IMR-90 (cell line): ENCODE measurements around the gene NMS. TPM values are rescaled to one million over a fixed set of nuclear protein-coding genes. Genes with fewer than 3 reads are reported as not detected.

ENCODE experiments used
- ATAC-seq: fragments of 200-7000 bp; cut with Tn5 transposase; 2 replicates; pipeline ENCODE4 v1.9.1; 2020; ENCODE audit warnings: low read depth, mild to moderate bottlenecking, moderate library complexity
- BruUV-seq: library from RNA; stranded (reverse); fragments of 400-500 nt; replicated peaks from 2 replicates; lab custom pipeline; 2021; lab: Mats Ljungman, UMichigan
- CTCF ChIA-PET: fragments of 300-600 bp; formaldehyde crosslinking; extraction: SDS; loops from one replicate; lab custom pipeline; 2021; ENCODE audit warnings: antibody characterized with exemption; lab: Yijun Ruan, JAX
- POLR2A ChIA-PET: fragments of 300-600 bp; sonication (Branson Sonifier 250); formaldehyde crosslinking; loops from one replicate; lab custom pipeline; 2022; ENCODE audit warnings: antibody characterized with exemption; ENCODE audit not compliant: unreplicated experiment; lab: Charles Lee
- DNase-seq: peaks from one replicate; pipeline ENCODE4 v3.0.0; 2013
- H2AFZ ChIP-seq: replicated peaks from 2 replicates; pipeline ENCODE3; 2013; ENCODE audit warnings: low read length, mild to moderate bottlenecking; ENCODE audit not compliant: poor library complexity
- H2AK5ac ChIP-seq: 2 replicates; pipeline ENCODE4 v1.6.1; 2013; ENCODE audit warnings: low read depth, low read length, inconsistent platforms
- H2AK9ac ChIP-seq: replicated peaks from 2 replicates; pipeline ENCODE3; 2013; ENCODE audit warnings: mild to moderate bottlenecking, low read depth, low read length, moderate library complexity; ENCODE audit not compliant: poor library complexity
- H2BK120ac ChIP-seq: 2 replicates; pipeline ENCODE4 v1.6.1; 2013; ENCODE audit warnings: low read depth, low read length, inconsistent platforms
- H2BK15ac ChIP-seq: 3 replicates; pipeline ENCODE4 v1.6.1; 2013; ENCODE audit warnings: low read depth, low read length, inconsistent platforms
- H2BK20ac ChIP-seq: 2 replicates; pipeline ENCODE4 v1.6.1; 2013; ENCODE audit warnings: low read depth, mild to moderate bottlenecking, inconsistent platforms, low read length, moderate library complexity
- H2BK5ac ChIP-seq: 2 replicates; pipeline ENCODE4 v1.6.1; 2013; ENCODE audit warnings: mild to moderate bottlenecking, low read depth, low read length, inconsistent platforms; ENCODE audit not compliant: poor library complexity, severe bottlenecking
- H3K14ac ChIP-seq: replicated peaks from 2 replicates; pipeline ENCODE4 v1.6.1; 2013; ENCODE audit warnings: low read depth, low read length, inconsistent platforms
- H3K18ac ChIP-seq: 2 replicates; pipeline ENCODE4 v1.6.1; 2013; ENCODE audit warnings: low read depth, low read length, control low read depth
- H3K23ac ChIP-seq: 2 replicates; pipeline ENCODE4 v1.6.1; 2013; ENCODE audit warnings: low read depth, low read length, inconsistent platforms
- H3K27ac ChIP-seq: 2 replicates; pipeline ENCODE4 v1.5.1; 2013; ENCODE audit warnings: mild to moderate bottlenecking, control low read depth, low read length; ENCODE audit not compliant: insufficient read depth
- H3K27me3 ChIP-seq: 2 replicates; pipeline ENCODE4 v1.6.1; 2013; ENCODE audit warnings: low read length; ENCODE audit not compliant: control insufficient read depth, insufficient read depth
- H3K36me3 ChIP-seq: 2 replicates; pipeline ENCODE4 v1.6.1; 2013; ENCODE audit warnings: low read length, mixed read lengths; ENCODE audit not compliant: control insufficient read depth, insufficient read depth
- H3K4ac ChIP-seq: 2 replicates; pipeline ENCODE4 v1.6.1; 2013; ENCODE audit warnings: low read depth, low read length, inconsistent platforms
- H3K4me1 ChIP-seq: 2 replicates; pipeline ENCODE4 v1.6.1; 2013; ENCODE audit warnings: low read length, mixed read lengths; ENCODE audit not compliant: control insufficient read depth, insufficient read depth
- H3K4me2 ChIP-seq: 2 replicates; pipeline ENCODE4 v1.6.1; 2013; ENCODE audit warnings: low read depth, mild to moderate bottlenecking, control low read depth, low read length, moderate library complexity
- H3K4me3 ChIP-seq: 2 replicates; pipeline ENCODE4 v1.5.1; 2013; ENCODE audit warnings: low read depth, mild to moderate bottlenecking, control low read depth, low read length, moderate library complexity; ENCODE audit not compliant: insufficient read depth
- H3K56ac ChIP-seq: 2 replicates; pipeline ENCODE4 v1.6.1; 2013; ENCODE audit warnings: low read length, inconsistent platforms; ENCODE audit not compliant: insufficient read depth; ENCODE audit errors: extremely low read depth
- H3K79me1 ChIP-seq, 2 experiments: 2 replicates each; pipeline ENCODE4 v1.6.1; 2013; ENCODE audit warnings: low read length in 2 of 2, inconsistent platforms in 1 of 2, low read depth in 1 of 2
- H3K9ac ChIP-seq: 2 replicates; pipeline ENCODE4 v1.6.1; 2013; ENCODE audit warnings: low read depth, low read length, control low read depth
- H3K9me1 ChIP-seq: 2 replicates; pipeline ENCODE4 v1.6.1; 2013; ENCODE audit warnings: low read length, inconsistent platforms; ENCODE audit not compliant: insufficient read depth
- H3K9me3 ChIP-seq: 2 replicates; pipeline ENCODE4 v1.6.1; 2013; ENCODE audit warnings: low read length; ENCODE audit not compliant: control insufficient read depth, insufficient read depth
- H4K20me1 ChIP-seq: 2 replicates; pipeline ENCODE4 v1.6.1; 2013; ENCODE audit warnings: low read length, inconsistent platforms; ENCODE audit not compliant: insufficient read depth
- H4K5ac ChIP-seq: 2 replicates; pipeline ENCODE4 v1.6.1; 2013; ENCODE audit warnings: mild to moderate bottlenecking, low read depth, low read length, control low read depth
- H4K8ac ChIP-seq, 2 experiments: 2 replicates each; pipeline ENCODE4 v1.6.1; 2013; ENCODE audit warnings: low read depth in 2 of 2, low read length in 2 of 2, control low read depth in 1 of 2, inconsistent platforms in 1 of 2
- H4K91ac ChIP-seq: 2 replicates; pipeline ENCODE4 v1.6.1; 2013; ENCODE audit warnings: low read depth, low read length, inconsistent platforms; ENCODE audit not compliant: insufficient read depth
- BHLHE40 ChIP-seq: fragments of 150-350 bp; IDR thresholded peaks from 2 replicates; pipeline ENCODE4 v1.6.1; 2016; ENCODE audit warnings: mild to moderate bottlenecking, low read depth, low read length
- CEBPB ChIP-seq: IDR thresholded peaks from 2 replicates; pipeline ENCODE4 v1.6.1; 2012; ENCODE audit warnings: low read depth, low read length, improper control_type of control experiment
- CHD1 ChIP-seq: IDR thresholded peaks from 2 replicates; pipeline ENCODE4 v1.6.1; 2012; ENCODE audit warnings: low read depth, low read length, improper control_type of control experiment
- CTCF ChIP-seq: conservative IDR thresholded peaks from 2 replicates; pipeline ENCODE4 v1.5.1; 2012; ENCODE audit warnings: mild to moderate bottlenecking, low read depth, low read length, improper control_type of control experiment
- ELK1 ChIP-seq: fragments of 150-350 bp; IDR thresholded peaks from 2 replicates; pipeline ENCODE4 v1.6.1; 2016; ENCODE audit warnings: low read depth, mild to moderate bottlenecking, low read length, moderate library complexity, borderline replicate concordance
- FOS ChIP-seq: fragments of 150-350 bp; IDR thresholded peaks from 2 replicates; pipeline ENCODE4 v1.6.1; 2016; ENCODE audit warnings: low read depth, low read length
- MAFK ChIP-seq: IDR thresholded peaks from 2 replicates; pipeline ENCODE4 v1.6.1; 2012; ENCODE audit warnings: low read depth, low read length, improper control_type of control experiment
- MAZ ChIP-seq: IDR thresholded peaks from 2 replicates; pipeline ENCODE4 v1.6.1; 2012; ENCODE audit warnings: low read depth, mild to moderate bottlenecking, low read length, improper control_type of control experiment, moderate library complexity, borderline replicate concordance
- MXI1 ChIP-seq: IDR thresholded peaks from 2 replicates; pipeline ENCODE4 v1.6.1; 2012; ENCODE audit warnings: low read depth, mild to moderate bottlenecking, low read length, moderate library complexity, borderline replicate concordance
- POLR2A ChIP-seq: IDR thresholded peaks from 2 replicates; pipeline ENCODE4 v1.6.1; 2012; ENCODE audit warnings: mild to moderate bottlenecking, low read depth, low read length
- RAD21 ChIP-seq: IDR thresholded peaks from 2 replicates; pipeline ENCODE4 v1.6.1; 2012; ENCODE audit warnings: low read length, improper control_type of control experiment
- RFX5 ChIP-seq: IDR thresholded peaks from 2 replicates; pipeline ENCODE4 v1.8.0; 2012; ENCODE audit warnings: low read depth, mild to moderate bottlenecking, low read length, moderate library complexity
- SMC3 ChIP-seq: fragments of 150-350 bp; IDR thresholded peaks from 2 replicates; pipeline ENCODE4 v1.6.1; 2016; ENCODE audit warnings: low read depth, mild to moderate bottlenecking, antibody characterized with exemption, low read length, moderate library complexity
- USF2 ChIP-seq: fragments of 150-350 bp; IDR thresholded peaks from 2 replicates; pipeline ENCODE4 v1.6.1; 2017; ENCODE audit warnings: mild to moderate bottlenecking, antibody characterized with exemption, low read length, low read depth
- WGBS, 2 experiments: methylation state at CpG; one replicate each; pipeline versions ENCODE4 v1.1.5 to v1.1.7; 2013; ENCODE audit warnings: missing lambda C conversion rate in 2 of 2; ENCODE audit not compliant: insufficient read length in 1 of 2; ENCODE audit errors: extremely low coverage in 2 of 2; 5-methylcytosine and 5-hydroxymethylcytosine counted together
- dilution Hi-C: fragments of 300-500 bp; cut with HindIII; formaldehyde crosslinking; loops from one replicate; pipeline ENCODE4 v1.14.3; 2018; ENCODE audit warnings: low sequenced_read_pairs; ENCODE audit not compliant: unreplicated experiment
- in situ Hi-C: fragments of 300-500 bp; cut with MboI; formaldehyde crosslinking; loops from 3 replicates; pipeline ENCODE4 v1.14.3; 2019; ENCODE audit warnings: low sequenced_read_pairs, inconsistent platforms, mixed read lengths
- intact Hi-C: fragments of 100-400 bp; cut with micrococcal nuclease; formaldehyde crosslinking; loops from 2 replicates; pipeline ENCODE4 v1.10.0; 2022
- polyA plus RNA-seq, 3 experiments: library from polyadenylated mRNA; depleted of rRNA; stranded (reverse); fragments of >200 nt; gene quantifications; 2 replicates each; pipeline ENCODE4 v1.2.3, GENCODE V29; 2012; ENCODE audit warnings: low replicate concordance in 1 of 3
- total RNA-seq: library from RNA; depleted of rRNA; stranded (reverse); fragments of >200 nt; gene quantifications from 2 replicates; pipeline ENCODE4 v1.2.3, GENCODE V29; 2012

The NMS gene
- total and polyA plus RNA-seq, 2 of the 4 experiments (the other 2 are of a cell fraction), result not detected

- Histone ChIP-seq H2BK20ac (no peak overlapping the region), H2AFZ (no peak overlapping the region), H3K9me3 (no peaks in the 10 kb centered on the region), H3K14ac (no peak overlapping the region), H4K91ac (no peak overlapping the region), H3K9ac (no peak overlapping the region), H3K27ac (no peak overlapping the region), H3K56ac (no peak overlapping the region), H3K36me3 (no peaks in the 10 kb centered on the region), H2BK120ac (no peak overlapping the region), H3K4me2 (no peak overlapping the region), H3K4me3 (no peak overlapping the region), H3K79me1 (no peaks in the 10 kb centered on the region), H4K8ac (no peak overlapping the region), H2AK9ac (no peak overlapping the region), H3K4ac (no peak overlapping the region), H3K18ac (no peak overlapping the region), H4K20me1 (no peaks in the 10 kb centered on the region), H2AK5ac (no peak overlapping the region), H4K5ac (no peak overlapping the region), H3K9me1 (no peaks in the 10 kb centered on the region), H3K4me1 (no peaks in the 10 kb centered on the region), H2BK5ac (no peak overlapping the region), H3K23ac (no peak overlapping the region), H2BK15ac (no peak overlapping the region), H3K27me3 (peaks cover 3% of the 10 kb centered on the region)
- WGBS, 2 experiments, result no CpG with 5 or more reads among the region's 1 CpG
- ATAC-seq (no peak), DNase-seq (no peak)
- in situ Hi-C loops (no loop called here), dilution Hi-C loops (no loop called here), intact Hi-C loops (no loop called here)
- no TSS peak for BruUV-seq
- no peak for TF ChIP-seq POLR2A
- no peak for TF ChIP-seq MXI1
- TF ChIP-seq MAZ, result no peak
- no peak for TF ChIP-seq CTCF
- no peak for TF ChIP-seq ELK1
- no peak for TF ChIP-seq RFX5
- no peak for TF ChIP-seq CHD1
- TF ChIP-seq CEBPB, result no peak
- TF ChIP-seq SMC3, result no peak
- no peak for TF ChIP-seq RAD21
- TF ChIP-seq BHLHE40, result no peak
- no peak for TF ChIP-seq MAFK
- no peak for TF ChIP-seq USF2
- TF ChIP-seq FOS, result no peak
- ChIA-PET CTCF (no interaction called here), POLR2A (no interaction called here)
These were observed 47.3 kb downstream of the NMS start for GRCh38 chr2:100517556-100517955.
